Panc1 (cell line): Measurements from ENCODE around the gene CYBRD1. TPM values are rescaled to one million over a fixed set of nuclear protein-coding genes. Genes with fewer than 3 reads are reported as not detected.

Source experiments
- ATAC-seq: fragments of 200-7000 bp; cut with Tn5 transposase; 2 replicates; pipeline ENCODE4 v1.9.1; 2020; ENCODE audit warnings: mild to moderate bottlenecking, moderate library complexity
- BruUV-seq: library from RNA; stranded (reverse); fragments of 400-500 nt; replicated peaks from 2 replicates; lab custom pipeline; 2021; lab: Mats Ljungman, UMichigan
- CTCF ChIA-PET: fragments of 300-600 bp; sonication (Branson Sonifier 250); formaldehyde crosslinking; loops from one replicate; lab custom pipeline; 2022; ENCODE audit warnings: antibody characterized with exemption; lab: Charles Lee
- POLR2A ChIA-PET: fragments of 300-600 bp; sonication (Branson Sonifier 250); formaldehyde crosslinking; loops from one replicate; lab custom pipeline; 2022; ENCODE audit warnings: antibody characterized with exemption; lab: Charles Lee
- DNase-seq: peaks from one replicate; pipeline ENCODE4 v3.0.0-alpha.2; 2010; ENCODE audit warnings: low read depth, low spot score
- H3K27ac ChIP-seq: 2 replicates; pipeline ENCODE4 v1.5.1; 2011; ENCODE audit warnings: mild to moderate bottlenecking, low read length, inconsistent platforms
- H3K27me3 ChIP-seq: fragments of 200-500 bp; sonication (Bioruptor generic); 2 replicates; pipeline ENCODE4 v1.6.0; 2014; ENCODE audit warnings: low read length, inconsistent platforms; ENCODE audit not compliant: control insufficient read depth, insufficient read depth
- H3K36me3 ChIP-seq: fragments of 200-500 bp; sonication (Bioruptor generic); 2 replicates; pipeline ENCODE4 v1.5.1; 2014; ENCODE audit warnings: inconsistent platforms, mild to moderate bottlenecking, low read length, moderate library complexity; ENCODE audit not compliant: control insufficient read depth, insufficient read depth
- H3K4me1 ChIP-seq: 2 replicates; pipeline ENCODE4 v1.5.1; 2011; ENCODE audit warnings: inconsistent platforms, mild to moderate bottlenecking, low read length, moderate library complexity; ENCODE audit not compliant: control insufficient read depth, insufficient read depth
- H3K4me3 ChIP-seq, 2 experiments: 2 replicates each; pipeline ENCODE4 v1.5.1; 2011 to 2012; ENCODE audit warnings: low read depth in 2 of 2, low read length in 2 of 2, mild to moderate bottlenecking in 2 of 2, inconsistent platforms in 1 of 2, moderate library complexity in 1 of 2
- H3K9me3 ChIP-seq: fragments of 200-500 bp; sonication (Bioruptor generic); 2 replicates; pipeline ENCODE4 v1.5.1; 2014; ENCODE audit warnings: low read depth, mild to moderate bottlenecking, inconsistent platforms, low read length, moderate library complexity; ENCODE audit not compliant: control insufficient read depth, insufficient read depth
- CTCF ChIP-seq: fragments of 450-650 bp; IDR thresholded peaks from 2 replicates; pipeline ENCODE4 v1.5.1; 2017; ENCODE audit warnings: mild to moderate bottlenecking
- POLR2AphosphoS5 ChIP-seq: IDR thresholded peaks from 2 replicates; pipeline ENCODE4 v1.6.1; 2012; ENCODE audit warnings: mild to moderate bottlenecking, low read depth, low read length, moderate library complexity
- REST ChIP-seq, 2 experiments: IDR thresholded peaks; 2 replicates each; pipeline ENCODE4 v1.6.1; 2011 to 2012; ENCODE audit warnings: low read depth in 2 of 2, control low read depth in 1 of 2, low read length in 1 of 2, mild to moderate bottlenecking in 1 of 2, moderate library complexity in 1 of 2; ENCODE audit not compliant: insufficient read depth in 1 of 2
- SIN3A ChIP-seq: IDR thresholded peaks from 2 replicates; pipeline ENCODE4 v1.6.1; 2012; ENCODE audit warnings: low read depth, mild to moderate bottlenecking, low read length, moderate library complexity, borderline replicate concordance; ENCODE audit not compliant: insufficient read depth
- TCF7L2 ChIP-seq: IDR thresholded peaks from 2 replicates; pipeline ENCODE4 v1.6.1; 2011; ENCODE audit warnings: mild to moderate bottlenecking, low read depth, low read length, inconsistent platforms
- in situ Hi-C: cut with HindIII; loops from 2 replicates; pipeline ENCODE4 v1.10.0; 2016; ENCODE audit warnings: low sequenced_read_pairs, low pct_unique_long_range_greater_than_20kb
- intact Hi-C: fragments of 100-400 bp; cut with micrococcal nuclease; formaldehyde crosslinking; loops from one replicate; pipeline ENCODE4 v1.10.0; 2022; ENCODE audit not compliant: unreplicated experiment
- total RNA-seq: library from RNA; stranded (reverse); gene quantifications from one replicate; pipeline ENCODE4 v1.2.1, GENCODE V29; 2021; ENCODE audit not compliant: unreplicated experiment

Gene CYBRD1
- total RNA-seq, 1 experiment from 2014 or later = 2.5 TPM

- intact Hi-C loops (no loop called here), in situ Hi-C loops (no loop called here)
- BruUV-seq = no TSS peak
- ATAC-seq = peak; percentile 52
- H3K36me3 ChIP-seq = no peaks in the 10 kb centered on the region
- H3K4me1 ChIP-seq = peaks cover 8% of the 10 kb centered on the region; the same call in 1 of the 2 replicates
- H3K9me3 ChIP-seq = no peaks in the 10 kb centered on the region
- TF ChIP-seq TCF7L2 = no peak
- no peak for TF ChIP-seq CTCF
- TF ChIP-seq REST (IDR thresholded peaks at IDR 0.05; ENCODE audit: insufficient read depth in 1 of 2, low read depth in 2 of 2, low read length in 1 of 2) = no peak
- no peak for TF ChIP-seq SIN3A
- TF ChIP-seq POLR2AphosphoS5 = no peak
- no peak overlapping the region for H3K27ac ChIP-seq
- H3K27me3 ChIP-seq = peaks cover 45% of the 10 kb centered on the region
- no peak for DNase-seq
- peak overlapping the region; percentile 54 to 63 for H3K4me3 ChIP-seq
- ChIA-PET POLR2A (no interaction called here), CTCF (no interaction called here)
These were observed 464 bp downstream of the CYBRD1 start for GRCh38 chr2:171522788-171523087.

GRCh38 chr2:171523088-171524017 is 1.1 kb downstream of the CYBRD1 start:
- in situ Hi-C loops = no loop called here
- ChIA-PET CTCF (no interaction called here), POLR2A (no interaction called here)
- Histone ChIP-seq H3K27me3 (peaks cover 46% of the 10 kb centered on the region), H3K36me3 (no peaks in the 10 kb centered on the region), H3K4me1 (peaks cover 8% of the 10 kb centered on the region; the same call in 1 of the 2 replicates), H3K9me3 (no peaks in the 10 kb centered on the region), H3K4me3 (peak overlapping the region; percentile 54 to 63), H3K27ac (no peak overlapping the region)
- no TSS peak for BruUV-seq
- ATAC-seq (peak; percentile 78), DNase-seq (no peak)
- TF ChIP-seq POLR2AphosphoS5 = no peak
- TF ChIP-seq CTCF = no peak
- TF ChIP-seq SIN3A = no peak
- TF ChIP-seq REST (IDR thresholded peaks at IDR 0.05; ENCODE audit: insufficient read depth in 1 of 2, low read depth in 2 of 2, low read length in 1 of 2) = no peak
- TF ChIP-seq TCF7L2 = no peak
- intact Hi-C loops = no loop called here
